Breast epithelium (tissue), 4 donors: Measurements from ENCODE around the gene MARCHF11. TPM values are rescaled to one million over a fixed set of nuclear protein-coding genes. Genes with fewer than 3 reads are reported as not detected.

Source experiments
- DNase-seq, 2 donors: peaks; one replicate each; pipeline ENCODE4 v3.0.0-alpha.2; 2019; ENCODE audit warnings: low spot score in 2 of 2
- H3K27ac ChIP-seq, 2 donors: fragments of 200-600 bp; sonication (generic) in 1 of 2; one replicate each; pipeline ENCODE4 v1.5.1; 2016 to 2019; ENCODE audit warnings: mild to moderate bottlenecking in 1 of 2
- H3K27me3 ChIP-seq, 2 donors: fragments of 200-600 bp; sonication (generic) in 1 of 2; one replicate each; pipeline versions ENCODE4 v1.5.1 to v1.6.0; 2017 to 2019; ENCODE audit warnings: control low read depth in 1 of 2, mild to moderate bottlenecking in 1 of 2
- H3K36me3 ChIP-seq: fragments of 200-600 bp; one replicate; pipeline ENCODE4 v1.5.1; 2019
- H3K4me1 ChIP-seq, 2 donors: fragments of 200-600 bp; sonication (generic); one replicate each; pipeline ENCODE4 v1.5.1; 2016 to 2019; ENCODE audit warnings: control low read depth in 1 of 2
- H3K4me3 ChIP-seq, 3 donors: fragments of 200-600 bp; sonication (generic); 1 replicate in 2 of 3; 2 replicates in 1 of 3; pipeline ENCODE4 v1.5.1; 2016 to 2019; ENCODE audit warnings: mild to moderate bottlenecking in 3 of 3, moderate library complexity in 2 of 3
- H3K9me3 ChIP-seq, 2 donors: fragments of 200-600 bp; sonication (generic) in 1 of 2; one replicate each; pipeline ENCODE4 v1.5.1; 2016 to 2019; ENCODE audit warnings: control low read depth in 1 of 2
- CTCF ChIP-seq, 3 donors: fragments of 450-650 bp; IDR thresholded peaks; one replicate each; pipeline ENCODE4 v1.5.1; 2016 to 2017; ENCODE audit warnings: antibody characterized with exemption in 3 of 3, mild to moderate bottlenecking in 3 of 3, moderate library complexity in 3 of 3
- POLR2A ChIP-seq: fragments of 450-650 bp; IDR thresholded peaks from one replicate; pipeline ENCODE4 v1.6.1; 2016; ENCODE audit warnings: antibody characterized with exemption, mild to moderate bottlenecking, moderate library complexity
- POLR2AphosphoS5 ChIP-seq, 3 donors: sonication (generic); formaldehyde crosslinking; IDR thresholded peaks; one replicate each; pipeline ENCODE4 v1.6.1; 2017; ENCODE audit warnings: antibody characterized with exemption in 3 of 3
- intact Hi-C: fragments of 100-400 bp; cut with DNase I; formaldehyde crosslinking; loops from one replicate; pipeline ENCODE4 v1.15.1; 2023; ENCODE audit warnings: low total_unique reads
- total RNA-seq, 3 donors: library from RNA; depleted of rRNA; stranded (reverse); fragments of >200 nt; gene quantifications; one replicate each; pipeline ENCODE4 v1.1.0, GENCODE V29; 2016

Gene MARCHF11
- total RNA-seq, 3 donors from 2014 or later = not detected

- peaks cover 0 to 8% of the 10 kb centered on the region in 2 donors for H3K27me3 ChIP-seq
- no peak for TF ChIP-seq CTCF (IDR thresholded peaks at IDR 0.05)
- no peak for TF ChIP-seq POLR2AphosphoS5 (IDR thresholded peaks at IDR 0.05)
- no peak for TF ChIP-seq POLR2A
- no peak overlapping the region for H3K4me3 ChIP-seq
- no peak for DNase-seq
- H3K9me3 ChIP-seq = no peaks in the 10 kb centered on the region
- intact Hi-C loops = no loop called here
- no peak overlapping the region for H3K27ac ChIP-seq
- no peaks in the 10 kb centered on the region for H3K36me3 ChIP-seq
- no peaks in the 10 kb centered on the region for H3K4me1 ChIP-seq
Observed at GRCh38 chr5:16095612-16096011, 84.0 kb downstream of the MARCHF11 start.

DNA sequence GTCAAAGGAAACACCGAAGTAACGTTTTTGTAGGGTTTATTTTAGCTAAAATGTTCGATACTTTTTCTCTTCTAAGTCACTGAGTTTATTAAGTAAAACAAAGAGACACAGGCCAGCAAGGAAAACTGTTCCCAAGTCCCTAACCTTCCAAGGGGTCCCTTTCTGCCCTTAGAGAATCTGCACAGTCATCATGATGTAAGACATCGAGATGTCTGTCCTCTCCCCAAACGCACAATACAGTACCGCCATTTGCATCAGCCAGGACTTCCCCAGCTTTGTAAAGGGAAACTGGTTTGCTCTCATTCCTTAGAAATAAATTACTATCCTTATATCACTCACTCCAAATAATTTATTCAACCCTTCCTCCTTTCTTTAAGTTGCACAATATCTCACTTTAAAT is 89.3 kb downstream of the MARCHF11 start:
- no peaks in the 10 kb centered on the region for H3K36me3 ChIP-seq
- no peak overlapping the region for H3K27ac ChIP-seq
- no peaks in the 10 kb centered on the region for H3K4me1 ChIP-seq
- no peak for DNase-seq
- H3K9me3 ChIP-seq = no peaks in the 10 kb centered on the region
- TF ChIP-seq CTCF (IDR thresholded peaks at IDR 0.05) (no peak), POLR2AphosphoS5 (IDR thresholded peaks at IDR 0.05) (no peak)
- intact Hi-C loops = no loop called here
- H3K4me3 ChIP-seq = no peak overlapping the region
- peaks cover 0 to 4% of the 10 kb centered on the region in 2 donors for H3K27me3 ChIP-seq

DNA sequence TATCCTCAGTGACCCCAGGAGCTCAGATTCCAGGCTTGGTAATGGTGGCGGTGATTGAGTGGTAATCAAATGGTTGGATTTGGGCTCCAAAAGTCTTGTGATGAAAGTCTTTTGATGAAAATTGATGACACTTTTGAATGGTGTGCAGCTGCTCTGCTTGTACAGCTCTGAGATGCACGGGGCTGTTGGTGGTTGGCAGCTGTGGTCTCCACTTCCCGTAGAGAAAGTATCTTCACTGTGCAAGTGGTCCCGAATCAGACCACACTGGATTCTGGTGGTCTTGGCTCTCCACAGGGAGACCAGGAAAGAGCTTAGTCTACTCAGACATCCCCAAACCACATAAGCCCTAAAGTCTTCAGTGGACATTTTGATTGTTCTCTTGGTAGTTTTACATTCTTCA is 96.6 kb downstream of the MARCHF11 start:
- H3K4me1 ChIP-seq = no peaks in the 10 kb centered on the region
- H3K27ac ChIP-seq = no peak overlapping the region
- DNase-seq = no peak
- H3K27me3 ChIP-seq = peaks cover 0 to 4% of the 10 kb centered on the region in 2 donors
- TF ChIP-seq CTCF (IDR thresholded peaks at IDR 0.05) = no peak
- no peak for TF ChIP-seq POLR2A
- TF ChIP-seq POLR2AphosphoS5 (IDR thresholded peaks at IDR 0.05) = no peak
- H3K9me3 ChIP-seq = no peaks in the 10 kb centered on the region
- no peaks in the 10 kb centered on the region for H3K36me3 ChIP-seq
- intact Hi-C loops = no loop called here
- H3K4me3 ChIP-seq = no peak overlapping the region

GRCh38 chr5:16082053-16082452 is 97.5 kb downstream of the MARCHF11 start:
- H3K4me3 ChIP-seq = no peak overlapping the region
- intact Hi-C loops = no loop called here
- H3K4me1 ChIP-seq = no peaks in the 10 kb centered on the region
- H3K27ac ChIP-seq = no peak overlapping the region
- H3K36me3 ChIP-seq = no peaks in the 10 kb centered on the region
- no peaks in the 10 kb centered on the region for H3K9me3 ChIP-seq
- TF ChIP-seq CTCF (IDR thresholded peaks at IDR 0.05) (no peak), POLR2A (no peak), POLR2AphosphoS5 (IDR thresholded peaks at IDR 0.05) (no peak)
- peaks cover 0 to 4% of the 10 kb centered on the region in 2 donors for H3K27me3 ChIP-seq
- no peak for DNase-seq

DNA sequence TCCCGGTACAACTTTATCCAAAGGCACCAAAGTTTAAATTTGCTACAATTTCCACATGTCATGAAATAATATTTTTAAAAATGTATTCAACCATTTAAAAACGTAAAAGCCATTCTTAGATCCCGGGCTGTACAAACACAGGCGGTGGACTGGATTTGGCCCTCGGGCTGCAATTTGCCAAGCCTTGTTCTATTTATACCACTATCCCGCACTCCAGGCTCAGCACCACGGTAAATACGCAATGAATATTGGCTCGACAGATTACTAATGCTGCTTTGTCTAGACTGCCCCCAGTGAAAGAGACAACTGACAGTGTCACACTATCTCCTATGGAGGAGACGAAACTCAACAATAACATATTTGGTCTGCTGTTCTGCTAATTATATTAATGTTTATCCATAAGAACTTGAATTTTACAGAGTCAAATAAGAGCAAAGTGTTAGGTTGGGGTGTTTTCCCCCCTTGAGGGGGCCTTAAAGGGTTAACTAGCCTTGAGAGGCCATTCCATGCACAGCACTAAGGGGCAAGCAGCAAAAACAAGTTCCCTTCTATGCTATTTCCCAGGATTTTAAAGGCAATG is 98.1 kb downstream of the MARCHF11 start:
- Histone ChIP-seq H3K9me3 (no peaks in the 10 kb centered on the region), H3K4me3 (no peak overlapping the region), H3K27me3 (peaks cover 0 to 4% of the 10 kb centered on the region in 2 donors), H3K27ac (no peak overlapping the region), H3K36me3 (no peaks in the 10 kb centered on the region), H3K4me1 (no peaks in the 10 kb centered on the region)
- TF ChIP-seq POLR2A (no peak), POLR2AphosphoS5 (IDR thresholded peaks at IDR 0.05) (no peak), CTCF (IDR thresholded peaks at IDR 0.05) (no peak)
- intact Hi-C loops = no loop called here
- no peak for DNase-seq
